HG03457 (cell line): ENCODE measurements around the gene SPINK4.

Source experiments
- ATAC-seq: cut with Tn5 transposase; IDR thresholded peaks from one replicate; pipeline ENCODE4 v1.9.1; 2021; ENCODE audit warnings: moderate number of reproducible peaks; ENCODE audit not compliant: unreplicated experiment

SPINK4 gene, protein sequence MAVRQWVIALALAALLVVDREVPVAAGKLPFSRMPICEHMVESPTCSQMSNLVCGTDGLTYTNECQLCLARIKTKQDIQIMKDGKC

DNA sequence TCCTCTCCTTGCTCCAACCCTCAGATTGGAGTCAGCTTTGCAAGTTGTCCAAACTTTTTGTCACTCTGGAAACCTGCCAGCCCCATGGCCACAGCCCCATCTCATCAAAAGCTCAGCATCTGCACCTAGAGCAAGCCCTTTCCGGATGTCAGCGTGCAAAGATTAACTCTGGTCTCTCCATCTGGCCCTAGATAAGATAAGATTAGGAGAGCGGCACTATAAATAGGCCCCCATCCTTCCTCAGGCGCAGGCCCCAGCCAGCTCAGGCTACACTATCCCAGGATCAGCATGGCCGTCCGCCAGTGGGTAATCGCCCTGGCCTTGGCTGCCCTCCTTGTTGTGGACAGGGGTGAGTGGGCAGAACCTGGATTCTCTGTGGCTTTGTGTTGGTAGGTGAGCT is at the start of gene SPINK4:
Gene SPINK4, plus strand, starts transcription at position 247 of the 400 bp plus-strand sequence. Its CDS starts 42 bp downstream, at position 289.
- ATAC-seq, result no peak

DNA sequence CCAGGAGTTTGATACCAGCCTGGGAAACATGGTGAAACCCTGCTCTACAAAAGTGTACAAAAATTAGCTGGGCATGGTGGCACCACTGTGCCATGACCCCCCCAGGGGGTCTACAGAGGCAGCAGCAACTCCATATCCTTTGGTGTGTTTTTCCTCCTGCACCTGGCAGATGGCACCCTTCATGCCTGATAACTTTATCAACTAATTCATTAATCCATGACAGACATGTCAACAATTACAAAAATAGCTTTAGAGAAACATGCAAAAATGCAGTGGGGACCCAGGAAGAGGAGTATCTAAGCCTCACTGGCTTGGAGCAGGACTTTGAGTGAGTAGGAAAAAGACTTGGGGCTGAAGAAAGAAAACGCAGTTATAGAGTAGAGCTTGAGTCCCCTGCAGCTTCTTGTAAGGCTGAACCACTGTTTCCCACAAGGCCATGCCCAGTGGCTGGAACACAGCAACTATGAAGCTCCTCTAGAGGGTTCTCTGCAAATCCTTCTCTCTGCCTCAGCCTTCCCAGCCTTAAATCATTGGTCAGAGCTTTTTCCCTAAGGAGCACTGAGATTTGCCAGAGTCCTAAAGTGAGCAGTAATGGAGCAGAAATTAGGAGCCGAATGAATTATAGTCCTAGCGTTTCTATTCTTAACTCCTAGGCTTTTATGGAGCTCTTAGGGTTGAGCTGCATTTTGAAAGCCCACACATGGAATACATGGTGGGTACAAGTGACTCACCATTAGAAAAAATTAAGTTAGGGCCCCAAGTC is 47.3 kb upstream of the SPINK4 start:
- ATAC-seq, result no peak

DNA sequence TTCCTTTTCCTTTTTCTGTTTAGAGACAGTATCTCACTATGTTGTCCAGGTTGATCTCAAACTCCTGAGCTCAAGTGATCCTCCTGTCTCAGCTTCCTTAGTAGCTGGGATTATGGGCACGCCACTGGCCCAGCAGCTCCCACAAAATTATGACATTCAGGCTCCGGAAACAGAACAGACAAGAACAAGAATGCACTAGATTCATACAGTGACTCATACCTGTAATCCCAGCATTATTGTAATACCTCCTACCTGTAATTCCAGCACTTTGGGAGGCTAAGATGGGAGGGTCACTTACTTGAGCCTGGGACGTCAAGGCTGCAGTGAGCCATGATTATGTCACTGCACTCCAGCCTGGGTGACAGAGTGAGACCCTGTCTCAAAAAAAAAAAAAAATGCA is 46.1 kb upstream of the SPINK4 start:
- ATAC-seq, result no peak

DNA sequence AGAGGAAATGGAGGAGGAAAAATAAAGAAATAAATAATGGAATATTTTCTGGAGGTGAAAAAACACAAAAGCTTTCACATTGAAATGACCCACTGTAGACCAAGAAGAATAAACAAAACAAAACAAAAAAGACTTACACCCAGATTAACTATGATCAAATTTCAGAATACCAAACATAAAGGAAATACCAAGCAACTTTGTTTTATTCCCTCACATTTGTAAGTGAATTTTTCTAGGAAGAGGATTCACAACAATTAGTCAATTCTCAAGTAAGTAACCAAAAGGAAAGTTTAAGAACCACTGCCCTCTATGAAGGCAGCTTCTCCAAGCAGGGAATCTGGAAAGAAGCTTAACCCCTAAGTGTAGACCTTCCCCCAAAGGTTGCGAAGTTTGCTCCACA is 43.2 kb upstream of the SPINK4 start:
- no peak for ATAC-seq

DNA sequence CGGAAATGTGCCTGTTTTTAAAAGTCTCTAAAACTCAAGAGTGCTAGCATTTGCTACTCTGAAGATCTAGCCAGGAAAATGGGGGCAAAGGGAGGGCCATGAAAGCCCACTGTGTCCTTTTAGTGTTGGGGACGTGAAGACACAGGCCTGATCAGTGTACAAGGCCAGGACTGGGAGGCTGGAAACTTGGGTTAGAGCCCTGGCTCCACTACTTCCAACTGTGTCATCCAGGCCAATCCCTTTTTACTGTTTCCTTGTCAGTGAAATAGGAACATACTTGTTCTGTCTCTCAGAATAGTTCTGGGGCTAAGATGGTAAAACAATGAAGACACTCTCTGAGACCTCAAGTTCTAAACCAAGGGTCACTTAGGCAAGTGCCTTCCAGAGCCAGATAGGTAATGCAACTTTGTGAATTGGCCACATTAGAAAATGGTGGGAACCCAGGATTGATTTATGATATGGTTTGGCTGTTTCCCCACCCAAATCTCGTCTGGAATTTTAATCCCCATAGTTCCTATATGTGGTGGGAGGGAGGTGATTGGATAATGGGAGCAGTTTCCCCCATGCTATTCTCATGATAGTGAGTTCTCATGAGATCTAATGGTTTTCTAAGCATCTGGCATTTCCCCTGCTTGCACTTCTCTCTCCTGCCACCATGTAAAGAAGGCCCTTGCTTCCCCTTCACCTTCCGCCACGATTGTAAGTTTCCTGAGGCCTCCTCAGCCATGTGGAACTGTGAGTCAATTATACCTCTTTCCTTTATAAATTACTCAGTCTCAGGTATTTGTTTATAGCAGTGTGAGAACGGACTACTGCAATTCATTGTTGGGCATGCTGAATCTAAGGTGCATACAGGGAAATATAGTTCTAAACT is 42.5 kb upstream of the SPINK4 start:
- ATAC-seq, result no peak

DNA sequence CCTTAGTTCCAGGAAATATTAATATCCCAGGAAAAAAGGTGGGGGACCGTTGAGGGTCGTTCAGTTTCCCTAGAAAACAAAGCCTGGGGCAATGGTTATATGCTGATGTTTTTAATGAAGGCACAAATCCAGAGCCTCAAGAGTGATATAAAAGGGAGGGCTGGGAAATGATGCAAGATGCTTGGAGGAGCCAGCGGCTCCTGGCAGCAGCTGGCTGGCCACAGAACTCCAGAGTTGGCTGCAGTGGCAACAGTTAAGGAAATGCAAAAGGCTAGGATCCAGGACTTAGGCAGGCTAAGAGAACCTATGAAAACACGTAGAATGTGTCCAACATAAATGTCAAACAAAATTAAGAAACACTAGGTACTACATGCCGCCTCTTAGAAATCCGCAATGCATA is 41.8 kb upstream of the SPINK4 start:
- ATAC-seq, result no peak

DNA sequence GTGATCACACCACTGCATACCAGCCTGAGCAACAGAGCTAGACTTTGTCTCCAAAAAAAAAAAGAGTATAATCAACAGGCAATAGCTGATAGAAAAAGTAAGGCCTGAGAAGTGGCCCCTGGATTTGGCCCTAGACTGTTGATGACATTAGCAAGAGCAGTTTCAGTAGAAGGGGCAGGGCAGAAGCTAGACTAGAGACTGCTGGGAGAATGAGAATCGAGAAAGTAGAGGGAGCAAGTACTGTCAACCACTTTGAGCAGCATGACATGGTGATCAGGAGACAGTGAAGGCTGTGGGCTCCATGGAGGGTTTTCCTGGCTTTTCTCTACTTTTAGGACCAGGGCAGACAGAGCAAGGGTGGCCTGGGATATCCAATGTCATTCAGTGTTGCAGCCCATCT is 37.9 kb upstream of the SPINK4 start:
- peak; percentile 28 for ATAC-seq

DNA sequence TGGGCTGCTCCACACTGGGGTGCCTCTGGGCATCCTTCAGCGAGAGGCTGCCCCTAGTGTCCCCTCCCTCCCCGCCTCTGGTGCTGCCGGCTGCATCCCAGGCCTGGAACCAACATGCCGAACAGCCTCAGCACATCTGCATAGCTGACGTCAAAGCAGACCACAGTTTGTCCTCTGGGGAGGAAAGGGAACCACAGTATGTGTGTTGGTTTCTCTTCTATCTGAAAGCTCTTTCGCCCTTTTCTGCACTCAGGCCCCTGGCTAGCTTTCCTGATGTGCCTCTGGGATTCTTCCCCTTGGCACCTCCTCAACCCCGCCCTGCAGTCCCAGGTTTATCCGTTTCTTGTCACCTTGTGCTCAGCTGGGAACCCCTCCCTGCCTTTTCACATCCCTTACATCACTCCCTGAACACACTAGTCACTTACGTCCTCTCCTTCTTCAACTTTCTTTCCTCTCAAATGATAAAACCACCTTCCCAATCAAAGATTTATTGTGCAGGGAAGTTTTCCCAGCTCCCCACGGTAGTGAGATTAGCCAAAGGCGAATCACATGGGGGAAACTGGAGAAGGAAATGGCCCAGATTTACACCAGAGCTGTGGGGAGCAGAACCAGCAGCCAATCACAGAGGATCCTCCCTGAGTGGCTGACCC is 37.3 kb upstream of the SPINK4 start:
- peak; percentile 99 for ATAC-seq

DNA sequence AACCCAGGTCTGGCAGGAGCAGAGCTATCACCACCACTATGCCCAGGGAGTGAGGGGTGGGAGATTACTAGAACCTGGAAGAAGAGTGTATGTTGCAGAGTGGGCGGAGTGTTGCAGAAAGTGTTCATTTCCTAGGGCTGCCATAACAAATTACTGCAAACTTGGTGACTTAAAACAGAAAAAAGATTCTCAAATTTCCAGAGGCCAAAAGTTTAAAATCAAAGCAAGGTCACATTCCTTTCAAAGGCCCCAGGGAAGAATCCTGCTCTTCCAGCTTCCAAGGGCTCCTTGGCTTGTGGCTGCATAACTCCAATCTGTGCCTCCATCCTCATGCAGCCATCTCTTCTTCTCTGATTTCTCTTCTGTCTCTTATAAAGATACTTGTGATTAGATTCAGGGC is 30.6 kb upstream of the SPINK4 start:
- no peak for ATAC-seq

DNA sequence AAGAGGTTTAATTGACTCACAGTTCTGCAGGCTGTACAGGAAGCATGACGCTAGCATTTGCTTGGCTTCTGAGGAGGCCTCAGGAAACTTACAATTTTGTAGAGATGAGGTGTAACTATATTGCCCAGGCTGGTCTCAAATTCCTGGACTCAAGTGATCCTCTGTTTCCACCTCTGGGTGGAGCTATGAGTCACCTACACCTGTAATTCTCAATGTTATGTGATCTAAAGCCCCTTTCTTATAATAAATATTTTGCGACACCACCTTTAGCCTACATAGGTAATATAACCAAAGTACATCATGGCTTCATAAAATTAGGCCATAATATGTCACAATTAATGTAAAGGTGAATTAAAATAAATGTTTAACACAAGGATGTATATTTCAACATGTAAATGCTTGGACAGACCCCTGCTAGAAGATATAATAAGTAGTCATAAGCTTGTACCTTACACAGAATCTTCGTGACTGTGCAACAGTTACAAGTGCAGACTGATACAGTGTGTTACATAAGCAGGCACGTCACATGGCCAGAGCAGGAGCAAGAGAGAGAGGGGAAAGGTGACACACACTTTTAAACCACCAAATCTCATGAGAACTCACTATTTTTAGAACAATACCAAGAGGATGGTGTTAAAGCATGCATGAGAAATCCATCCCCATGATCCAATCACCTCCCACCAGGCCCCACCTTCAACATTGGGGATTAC is 29.8 kb upstream of the SPINK4 start:
- no peak for ATAC-seq

DNA sequence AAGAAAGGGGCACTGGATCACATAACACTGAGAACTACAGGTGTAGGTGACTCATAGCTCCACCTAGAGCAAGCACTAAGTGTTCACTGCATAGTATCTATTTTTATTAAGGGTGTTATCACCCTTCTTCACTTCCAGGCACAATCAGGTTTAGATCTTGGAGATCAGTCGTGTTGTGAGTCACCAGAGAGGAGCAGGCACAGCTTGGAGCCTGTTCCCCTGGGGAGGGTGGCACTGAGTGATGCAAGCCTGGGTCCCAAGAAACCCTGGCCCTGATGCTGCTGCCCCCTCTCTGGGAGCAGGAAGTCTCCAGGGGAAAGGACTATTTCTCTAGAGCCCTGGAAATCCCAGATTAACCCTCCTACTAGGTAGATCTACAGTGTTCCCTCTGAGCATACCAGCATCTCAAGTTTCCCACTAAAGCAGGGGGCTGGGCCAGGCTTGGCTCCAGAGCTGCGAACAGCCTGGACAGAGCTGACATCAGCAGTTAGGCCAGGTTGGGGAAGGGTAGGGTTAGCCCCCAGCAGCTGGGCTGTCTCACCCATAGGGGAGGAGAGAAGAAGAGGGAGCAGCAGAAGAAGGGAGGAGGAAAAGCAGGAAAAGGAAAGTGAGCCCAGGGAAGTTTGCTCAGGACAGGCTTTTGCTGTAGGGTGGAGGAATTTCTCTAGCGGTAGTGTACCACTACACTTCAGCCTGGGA is 28.1 kb upstream of the SPINK4 start:
- ATAC-seq, result no peak

DNA sequence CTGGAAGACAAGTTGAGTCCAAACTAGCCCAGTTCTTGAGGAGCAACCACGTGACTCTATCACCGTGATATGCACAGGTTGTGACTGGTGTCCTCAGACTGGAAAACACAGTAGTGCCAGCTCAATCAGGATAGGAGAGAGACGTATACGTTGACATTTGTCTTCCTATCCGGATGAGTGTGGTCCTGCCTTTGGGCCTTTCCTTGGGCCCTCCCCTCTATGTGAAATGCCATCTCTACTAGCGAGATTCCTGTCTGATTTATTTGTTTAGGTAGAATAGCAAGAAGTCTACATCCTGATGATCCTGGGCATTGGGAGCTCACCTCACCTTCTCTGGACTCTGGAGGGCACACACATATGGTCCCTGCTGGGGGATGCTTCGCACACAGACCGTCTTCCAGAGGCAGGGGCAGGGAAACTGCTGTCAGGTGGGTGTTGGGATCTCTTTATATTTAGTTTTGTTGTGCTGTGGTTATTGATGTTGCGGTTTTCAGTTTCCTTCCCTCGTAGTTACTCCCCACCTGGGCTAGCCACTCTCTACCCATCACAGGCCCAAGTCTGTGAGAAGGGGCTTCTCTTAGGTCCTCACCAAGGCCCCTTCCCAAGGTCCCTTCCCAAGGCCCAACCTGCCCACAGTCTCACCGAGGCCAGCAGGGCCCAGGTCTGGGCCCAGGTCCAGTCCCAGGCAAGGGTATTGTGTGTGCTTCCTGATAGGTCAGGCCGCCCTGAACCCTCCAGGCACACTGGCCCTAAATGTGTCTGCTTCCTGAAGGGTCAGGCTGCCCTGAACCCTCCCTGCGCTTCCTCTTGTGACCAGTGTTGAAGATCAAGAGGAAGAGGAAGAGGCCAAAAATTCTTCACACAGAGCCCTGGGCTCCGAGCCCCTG is 19.0 kb upstream of the SPINK4 start:
- ATAC-seq, result no peak

DNA sequence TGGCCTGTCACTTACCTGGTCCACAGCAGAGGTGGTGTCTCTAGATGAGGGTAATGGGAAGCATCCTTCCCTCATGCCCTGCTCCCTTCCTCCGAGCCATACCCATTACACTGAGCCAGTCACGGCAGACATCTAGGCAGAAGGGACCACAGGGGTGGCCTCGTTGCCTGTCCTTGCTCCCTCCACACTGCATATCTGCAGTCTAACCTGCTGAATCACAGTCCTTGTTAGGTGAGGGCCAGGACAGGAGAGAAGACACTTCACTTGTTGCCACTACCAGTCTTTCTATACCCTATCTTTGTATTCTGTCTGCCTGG is 18.4 kb upstream of the SPINK4 start:
- no peak for ATAC-seq

DNA sequence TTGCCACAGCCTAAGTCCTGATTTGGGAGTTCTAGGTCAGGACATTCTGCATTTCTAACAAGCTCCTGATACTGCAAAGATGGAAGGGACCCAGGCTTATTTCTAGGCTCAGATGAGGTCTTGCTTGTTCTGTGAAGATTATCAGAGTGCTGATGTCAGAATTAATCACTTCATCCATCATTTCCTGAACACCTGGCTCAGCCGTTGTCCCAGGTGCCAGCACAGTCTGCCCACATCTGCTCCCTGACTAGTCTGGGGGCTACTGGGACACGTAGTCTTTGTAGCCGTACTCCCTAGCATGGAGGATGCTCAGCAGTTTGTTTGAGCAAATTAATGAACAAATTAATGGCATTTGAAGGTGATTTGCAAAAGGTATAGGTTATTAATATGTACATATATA is 17.9 kb upstream of the SPINK4 start:
- ATAC-seq, result no peak

DNA sequence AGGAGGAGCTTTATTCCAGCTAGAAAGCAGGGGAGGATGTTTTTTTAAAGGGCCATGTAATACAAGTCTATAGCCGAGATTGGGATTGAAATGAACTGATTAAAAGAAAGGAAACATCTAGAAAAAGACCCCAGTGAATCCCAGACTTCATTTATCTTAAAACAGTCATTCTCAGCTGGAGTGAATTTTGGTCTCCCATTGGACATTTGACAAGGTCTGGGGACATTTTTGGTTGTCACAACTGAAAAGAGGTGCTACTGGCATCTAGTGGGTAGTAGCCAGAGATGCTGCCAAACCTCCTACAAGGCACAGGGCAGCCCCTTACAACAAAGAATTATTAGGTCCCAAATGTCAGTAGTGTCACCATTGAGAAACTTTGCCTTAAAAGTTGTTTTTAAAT is 16.3 kb upstream of the SPINK4 start:
- ATAC-seq, result no peak

DNA sequence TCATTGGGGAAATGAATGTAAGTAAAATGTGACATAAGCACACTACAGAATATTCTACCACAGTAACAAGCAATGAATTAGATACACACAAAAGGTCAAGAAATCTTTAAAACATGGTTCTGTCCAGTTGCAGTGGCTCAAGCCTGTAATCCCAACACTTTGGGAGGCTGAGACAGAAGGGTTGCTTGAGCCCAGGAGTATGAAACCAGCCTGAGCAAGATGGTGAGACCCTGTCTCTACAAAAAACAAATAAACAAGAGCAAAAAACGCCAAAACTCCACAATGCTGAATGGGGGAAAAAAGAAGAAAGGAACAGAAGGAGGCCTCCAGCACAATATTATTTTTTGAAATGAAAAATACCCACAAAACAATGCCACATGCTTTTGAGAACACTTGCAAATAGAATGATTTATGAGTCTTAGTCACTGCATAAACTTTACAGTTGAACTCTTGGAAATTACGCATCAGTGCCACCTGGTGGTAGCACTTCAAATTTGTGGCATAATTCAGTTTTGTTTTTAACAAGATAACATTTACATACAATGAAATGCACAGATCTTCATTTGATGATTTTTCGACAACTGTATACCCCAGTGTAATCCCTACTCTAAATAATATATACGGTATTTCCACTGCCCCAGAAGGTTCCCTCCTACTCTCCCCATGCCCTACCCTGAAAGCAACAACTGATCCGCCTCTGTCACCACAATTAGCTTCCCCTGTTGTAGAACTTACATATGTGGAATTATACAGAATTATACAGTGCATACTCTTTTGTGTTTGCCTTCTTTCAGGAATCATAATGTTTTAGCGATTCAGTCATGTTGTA is 14.4 kb upstream of the SPINK4 start:
- ATAC-seq, result no peak

DNA sequence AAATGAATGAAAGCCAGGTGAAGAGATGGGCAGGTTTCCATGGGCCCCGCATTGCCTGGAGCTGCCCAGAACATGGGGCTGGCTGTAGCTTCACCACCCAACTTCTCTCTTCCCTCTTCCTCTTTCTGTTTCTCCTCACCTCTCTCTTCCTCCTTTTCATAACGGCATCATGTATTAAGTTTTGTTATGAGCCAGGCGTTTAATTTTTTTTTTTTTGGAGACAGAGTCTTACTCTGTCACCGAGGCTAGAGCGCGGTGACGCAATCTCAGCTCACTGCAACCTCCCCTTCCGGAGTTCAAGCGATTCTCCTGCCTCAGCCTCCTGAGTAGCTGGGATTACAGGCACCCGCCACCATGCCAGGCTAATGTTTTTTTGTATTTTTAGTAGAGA is 13.0 kb upstream of the SPINK4 start:
- ATAC-seq, result no peak

DNA sequence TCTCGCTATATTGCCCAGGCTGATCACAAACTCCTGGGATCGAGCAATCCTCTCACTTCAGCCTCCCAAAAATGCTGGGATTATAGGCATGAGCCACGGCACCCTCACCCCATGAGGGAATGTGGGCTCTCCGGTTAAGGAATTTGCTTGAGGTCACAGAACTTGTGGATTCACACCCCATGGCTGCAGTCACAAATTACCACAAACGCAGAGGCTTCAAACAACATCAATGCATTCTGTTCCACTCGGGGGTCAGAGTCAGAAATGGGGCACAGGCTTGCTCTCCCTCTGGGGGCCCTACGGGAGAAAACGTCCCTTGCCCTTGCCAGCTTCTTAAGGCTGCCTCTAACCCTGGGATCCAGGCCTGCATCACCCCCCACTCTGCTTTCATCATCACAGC is 12.2 kb upstream of the SPINK4 start:
- ATAC-seq, result no peak

DNA sequence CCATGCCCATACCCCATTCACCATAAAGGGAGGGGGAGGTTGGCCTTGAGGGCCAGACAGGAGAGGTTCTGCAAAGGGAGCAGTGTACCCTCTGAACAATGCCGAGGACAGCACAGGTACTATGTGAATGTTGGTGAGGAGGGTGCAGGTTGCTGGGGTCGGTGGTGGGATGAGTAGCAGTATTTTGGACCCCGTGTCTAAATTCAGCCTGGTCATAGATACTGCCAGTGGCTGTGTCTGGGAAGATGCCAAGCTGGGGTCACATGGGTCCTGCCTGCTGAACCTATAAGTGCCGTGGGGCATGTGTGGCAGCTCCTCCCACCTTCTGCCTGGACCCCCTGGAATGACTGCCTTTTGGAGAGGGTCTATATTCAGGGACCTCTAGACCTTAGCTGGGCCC is 11.4 kb upstream of the SPINK4 start:
- no peak for ATAC-seq
